Measurements from ENCODE around the gene THSD4.

THSD4 gene

GRCh38 chr15:71136159-71136783 lies 21.0 kb downstream of the THSD4 start:
- Histone ChIP-seq H3K27me3 (ENCODE audit: low read depth) (no peaks in the 10 kb centered on the region), H3K9me3 (no peaks in the 10 kb centered on the region), H3K4me1 (peaks cover 4% of the 10 kb centered on the region; the same call in 1 of the 2 replicates), H3K36me3 (replicated peaks) (no peaks in the 10 kb centered on the region), H3K4me3 (no peak overlapping the region)
- DNase-seq (ENCODE audit: low spot score in 2 of 2), result peak in 1 of 2 experiments; percentile 36
- in situ Hi-C loops (cut with MboI; ENCODE audit: low sequenced_read_pairs), result no loop called here

GRCh38 chr15:71136793-71137518 lies 21.7 kb downstream of the THSD4 start:
- H3K9me3 ChIP-seq, result no peaks in the 10 kb centered on the region
- in situ Hi-C loops (cut with MboI; ENCODE audit: low sequenced_read_pairs), result no loop called here
- H3K27me3 ChIP-seq (ENCODE audit: low read depth), result no peaks in the 10 kb centered on the region
- no peak for DNase-seq (ENCODE audit: low spot score in 2 of 2)
- peaks cover 4% of the 10 kb centered on the region; the same call in 1 of the 2 replicates for H3K4me1 ChIP-seq
- no peak overlapping the region for H3K4me3 ChIP-seq
- H3K36me3 ChIP-seq (replicated peaks), result no peaks in the 10 kb centered on the region

- Histone ChIP-seq H3K27me3 (ENCODE audit: low read depth) (no peaks in the 10 kb centered on the region), H3K9me3 (no peaks in the 10 kb centered on the region), H3K4me3 (no peak overlapping the region), H3K4me1 (peaks cover 4% of the 10 kb centered on the region; the same call in 1 of the 2 replicates), H3K36me3 (replicated peaks) (no peaks in the 10 kb centered on the region)
- no peak for DNase-seq (ENCODE audit: low spot score in 2 of 2)
- in situ Hi-C loops (cut with MboI; ENCODE audit: low sequenced_read_pairs), result no loop called here
These were observed 23.2 kb downstream of the THSD4 start for GRCh38 chr15:71138473-71138872.

GRCh38 chr15:71139241-71139640 lies 24.0 kb downstream of the THSD4 start:
- H3K27me3 ChIP-seq (ENCODE audit: low read depth), result no peaks in the 10 kb centered on the region
- H3K4me3 ChIP-seq, result no peak overlapping the region
- peak in 1 of 2 experiments; percentile 27 for DNase-seq (ENCODE audit: low spot score in 2 of 2)
- peaks cover 4% of the 10 kb centered on the region; the same call in 1 of the 2 replicates for H3K4me1 ChIP-seq
- no peaks in the 10 kb centered on the region for H3K36me3 ChIP-seq (replicated peaks)
- no peaks in the 10 kb centered on the region for H3K9me3 ChIP-seq
- in situ Hi-C loops (cut with MboI; ENCODE audit: low sequenced_read_pairs), result no loop called here

GRCh38 chr15:71141572-71141971 lies 26.3 kb downstream of the THSD4 start:
- no peak for DNase-seq (ENCODE audit: low spot score in 2 of 2)
- in situ Hi-C loops (cut with MboI; ENCODE audit: low sequenced_read_pairs), result no loop called here
- H3K27me3 ChIP-seq (ENCODE audit: low read depth), result no peaks in the 10 kb centered on the region
- no peaks in the 10 kb centered on the region for H3K36me3 ChIP-seq (replicated peaks)
- no peaks in the 10 kb centered on the region for H3K9me3 ChIP-seq
- H3K4me1 ChIP-seq, result peaks cover 4% of the 10 kb centered on the region; the same call in 1 of the 2 replicates
- H3K4me3 ChIP-seq, result no peak overlapping the region

GRCh38 chr15:71142780-71143179 lies 27.5 kb downstream of the THSD4 start:
- Histone ChIP-seq H3K36me3 (replicated peaks) (no peaks in the 10 kb centered on the region), H3K4me3 (no peak overlapping the region), H3K4me1 (peaks cover 4% of the 10 kb centered on the region; the same call in 1 of the 2 replicates), H3K9me3 (no peaks in the 10 kb centered on the region), H3K27me3 (ENCODE audit: low read depth) (no peaks in the 10 kb centered on the region)
- in situ Hi-C loops (cut with MboI; ENCODE audit: low sequenced_read_pairs), result no loop called here
- no peak for DNase-seq (ENCODE audit: low spot score in 2 of 2)

- no peak for DNase-seq (ENCODE audit: low spot score in 2 of 2)
- in situ Hi-C loops (cut with MboI; ENCODE audit: low sequenced_read_pairs), result no loop called here
- H3K4me1 ChIP-seq, result peaks cover 4% of the 10 kb centered on the region; the same call in 1 of the 2 replicates
These were observed 28.4 kb downstream of the THSD4 start for GRCh38 chr15:71143373-71144310.

GRCh38 chr15:71145648-71146047 lies 30.4 kb downstream of the THSD4 start:
- H3K4me3 ChIP-seq, result no peak overlapping the region
- no peaks in the 10 kb centered on the region for H3K36me3 ChIP-seq (replicated peaks)
- H3K27me3 ChIP-seq (ENCODE audit: low read depth), result no peaks in the 10 kb centered on the region
- no peaks in the 10 kb centered on the region for H3K4me1 ChIP-seq
- in situ Hi-C loops (cut with MboI; ENCODE audit: low sequenced_read_pairs), result no loop called here
- no peaks in the 10 kb centered on the region for H3K9me3 ChIP-seq
- DNase-seq (ENCODE audit: low spot score in 2 of 2), result no peak

More at GRCh38 chr15:71143373-71144310, 28.4 kb downstream of the THSD4 start:
- Histone ChIP-seq H3K27me3 (ENCODE audit: low read depth) (no peaks in the 10 kb centered on the region), H3K4me3 (no peak overlapping the region), H3K36me3 (replicated peaks) (no peaks in the 10 kb centered on the region), H3K9me3 (no peaks in the 10 kb centered on the region)

- Histone ChIP-seq H3K4me1 (no peaks in the 10 kb centered on the region), H3K27me3 (ENCODE audit: low read depth) (no peaks in the 10 kb centered on the region), H3K4me3 (no peak overlapping the region), H3K9me3 (no peaks in the 10 kb centered on the region), H3K36me3 (replicated peaks) (no peaks in the 10 kb centered on the region)
- no peak for DNase-seq (ENCODE audit: low spot score in 2 of 2)
- in situ Hi-C loops (cut with MboI; ENCODE audit: low sequenced_read_pairs), result no loop called here
These were observed 31.3 kb downstream of the THSD4 start for GRCh38 chr15:71146580-71146982.

- no peaks in the 10 kb centered on the region for H3K36me3 ChIP-seq (replicated peaks)
- H3K9me3 ChIP-seq, result no peaks in the 10 kb centered on the region
- no peaks in the 10 kb centered on the region for H3K27me3 ChIP-seq (ENCODE audit: low read depth)
- H3K4me3 ChIP-seq, result no peak overlapping the region
- DNase-seq (ENCODE audit: low spot score in 2 of 2), result no peak
- in situ Hi-C loops (cut with MboI; ENCODE audit: low sequenced_read_pairs), result no loop called here
- H3K4me1 ChIP-seq, result no peaks in the 10 kb centered on the region
These were observed 32.8 kb downstream of the THSD4 start for GRCh38 chr15:71148048-71148447.

GRCh38 chr15:71149646-71150557 lies 34.6 kb downstream of the THSD4 start:
- DNase-seq (ENCODE audit: low spot score in 2 of 2), result no peak
- no peaks in the 10 kb centered on the region for H3K9me3 ChIP-seq
- no peaks in the 10 kb centered on the region for H3K36me3 ChIP-seq (replicated peaks)
- no peak overlapping the region for H3K4me3 ChIP-seq
- no peaks in the 10 kb centered on the region for H3K4me1 ChIP-seq
- in situ Hi-C loops (cut with MboI; ENCODE audit: low sequenced_read_pairs), result no loop called here
- peaks cover 3% of the 10 kb centered on the region; the same call in 1 of the 2 replicates for H3K27me3 ChIP-seq (ENCODE audit: low read depth)

- no peak for DNase-seq (ENCODE audit: low spot score in 2 of 2)
- in situ Hi-C loops (cut with MboI; ENCODE audit: low sequenced_read_pairs), result no loop called here
- Histone ChIP-seq H3K4me3 (no peak overlapping the region), H3K27me3 (ENCODE audit: low read depth) (peaks cover 3% of the 10 kb centered on the region; the same call in 1 of the 2 replicates), H3K36me3 (replicated peaks) (no peaks in the 10 kb centered on the region), H3K4me1 (no peaks in the 10 kb centered on the region), H3K9me3 (no peaks in the 10 kb centered on the region)
These were observed 35.8 kb downstream of the THSD4 start for GRCh38 chr15:71151081-71151480.

- H3K4me1 ChIP-seq, result no peaks in the 10 kb centered on the region
- peaks cover 3% of the 10 kb centered on the region; the same call in 1 of the 2 replicates for H3K27me3 ChIP-seq (ENCODE audit: low read depth)
- no peaks in the 10 kb centered on the region for H3K9me3 ChIP-seq
- no peaks in the 10 kb centered on the region for H3K36me3 ChIP-seq (replicated peaks)
- in situ Hi-C loops (cut with MboI; ENCODE audit: low sequenced_read_pairs), result no loop called here
- no peak overlapping the region for H3K4me3 ChIP-seq
- DNase-seq (ENCODE audit: low spot score in 2 of 2), result peak in 1 of 2 experiments; percentile 26
These were observed 37.3 kb downstream of the THSD4 start for GRCh38 chr15:71152542-71152941.

Data from HAP-1 (cell line).